Transverse colon (tissue), 4 donors: Measurements from ENCODE around the gene TCTA.

ENCODE experiments used
- POLR2A ChIP-seq: fragments of 450-650 bp; IDR thresholded peaks from one replicate; pipeline ENCODE4 v1.6.1; 2016; ENCODE audit warnings: antibody characterized with exemption, mild to moderate bottlenecking, moderate library complexity
- POLR2AphosphoS5 ChIP-seq, 3 donors: sonication (generic); formaldehyde crosslinking; IDR thresholded peaks; one replicate each; pipeline ENCODE4 v1.6.1; 2016; ENCODE audit warnings: antibody characterized with exemption in 3 of 3
- TF ChIP-seq, protein P1 (sequence below), 5 experiments: fragments of 200-600 bp in 3 of 5; fragments of 450-650 bp in 2 of 5; sonication (generic) in 3 of 5; IDR thresholded peaks; 1 replicate in 2 of 5; 2 replicates in 3 of 5; pipeline ENCODE4 v1.5.1; 2016 to 2017; ENCODE audit warnings: antibody characterized with exemption in 5 of 5, inconsistent platforms in 3 of 5, mild to moderate bottlenecking in 2 of 5, moderate library complexity in 1 of 5

DNA sequence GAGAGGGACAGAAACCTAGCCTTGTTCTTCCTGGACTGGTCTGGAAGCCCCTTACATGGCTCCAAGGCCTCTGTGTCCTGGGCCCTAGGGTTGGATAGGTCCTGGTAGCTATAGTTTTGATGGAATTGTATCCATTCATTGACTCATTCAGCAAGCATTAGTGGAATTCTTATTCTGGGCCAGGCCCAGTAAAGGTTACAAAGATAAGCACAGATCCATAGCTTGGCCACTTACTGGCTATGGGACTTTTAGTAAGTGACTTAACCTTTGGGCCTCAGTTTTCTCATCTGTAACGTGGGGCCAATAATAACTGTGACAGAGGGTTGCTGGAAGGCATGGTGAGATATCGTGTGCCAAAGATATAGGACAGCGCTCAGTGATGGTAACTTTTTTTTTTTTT, 44.2 kb downstream of the TCTA start:
- TF ChIP-seq, protein P1, sequence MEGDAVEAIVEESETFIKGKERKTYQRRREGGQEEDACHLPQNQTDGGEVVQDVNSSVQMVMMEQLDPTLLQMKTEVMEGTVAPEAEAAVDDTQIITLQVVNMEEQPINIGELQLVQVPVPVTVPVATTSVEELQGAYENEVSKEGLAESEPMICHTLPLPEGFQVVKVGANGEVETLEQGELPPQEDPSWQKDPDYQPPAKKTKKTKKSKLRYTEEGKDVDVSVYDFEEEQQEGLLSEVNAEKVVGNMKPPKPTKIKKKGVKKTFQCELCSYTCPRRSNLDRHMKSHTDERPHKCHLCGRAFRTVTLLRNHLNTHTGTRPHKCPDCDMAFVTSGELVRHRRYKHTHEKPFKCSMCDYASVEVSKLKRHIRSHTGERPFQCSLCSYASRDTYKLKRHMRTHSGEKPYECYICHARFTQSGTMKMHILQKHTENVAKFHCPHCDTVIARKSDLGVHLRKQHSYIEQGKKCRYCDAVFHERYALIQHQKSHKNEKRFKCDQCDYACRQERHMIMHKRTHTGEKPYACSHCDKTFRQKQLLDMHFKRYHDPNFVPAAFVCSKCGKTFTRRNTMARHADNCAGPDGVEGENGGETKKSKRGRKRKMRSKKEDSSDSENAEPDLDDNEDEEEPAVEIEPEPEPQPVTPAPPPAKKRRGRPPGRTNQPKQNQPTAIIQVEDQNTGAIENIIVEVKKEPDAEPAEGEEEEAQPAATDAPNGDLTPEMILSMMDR (IDR thresholded peaks at IDR 0.05), result no peak
- TF ChIP-seq POLR2A (no peak), POLR2AphosphoS5 (IDR thresholded peaks at IDR 0.05) (no peak)
